AG09309 (cell line): Measurements from ENCODE around the gene MCAM.

Source experiments
- DNase-seq: peaks from one replicate; pipeline ENCODE4 v3.0.0-alpha.2; 2010; ENCODE audit warnings: low read depth
- H3K4me3 ChIP-seq: 2 replicates; pipeline ENCODE4 v1.5.1; 2011; ENCODE audit warnings: mild to moderate bottlenecking, low read depth, low read length, moderate library complexity; ENCODE audit not compliant: control insufficient read depth
- TF ChIP-seq, protein P1 (sequence below): IDR thresholded peaks from 2 replicates; pipeline ENCODE4 v1.5.1; 2011; ENCODE audit warnings: mild to moderate bottlenecking, low read depth, low read length, inconsistent platforms; ENCODE audit not compliant: insufficient read depth, control insufficient read depth; ENCODE audit errors: missing control alignments

The MCAM gene

GRCh38 chr11:119345685-119346084 is 28.8 kb upstream of the MCAM start:
- H3K4me3 ChIP-seq, result no peak overlapping the region
- TF ChIP-seq, protein P1, sequence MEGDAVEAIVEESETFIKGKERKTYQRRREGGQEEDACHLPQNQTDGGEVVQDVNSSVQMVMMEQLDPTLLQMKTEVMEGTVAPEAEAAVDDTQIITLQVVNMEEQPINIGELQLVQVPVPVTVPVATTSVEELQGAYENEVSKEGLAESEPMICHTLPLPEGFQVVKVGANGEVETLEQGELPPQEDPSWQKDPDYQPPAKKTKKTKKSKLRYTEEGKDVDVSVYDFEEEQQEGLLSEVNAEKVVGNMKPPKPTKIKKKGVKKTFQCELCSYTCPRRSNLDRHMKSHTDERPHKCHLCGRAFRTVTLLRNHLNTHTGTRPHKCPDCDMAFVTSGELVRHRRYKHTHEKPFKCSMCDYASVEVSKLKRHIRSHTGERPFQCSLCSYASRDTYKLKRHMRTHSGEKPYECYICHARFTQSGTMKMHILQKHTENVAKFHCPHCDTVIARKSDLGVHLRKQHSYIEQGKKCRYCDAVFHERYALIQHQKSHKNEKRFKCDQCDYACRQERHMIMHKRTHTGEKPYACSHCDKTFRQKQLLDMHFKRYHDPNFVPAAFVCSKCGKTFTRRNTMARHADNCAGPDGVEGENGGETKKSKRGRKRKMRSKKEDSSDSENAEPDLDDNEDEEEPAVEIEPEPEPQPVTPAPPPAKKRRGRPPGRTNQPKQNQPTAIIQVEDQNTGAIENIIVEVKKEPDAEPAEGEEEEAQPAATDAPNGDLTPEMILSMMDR, result no peak
- no peak for DNase-seq

GRCh38 chr11:119344291-119345010 is 27.5 kb upstream of the MCAM start:
- H3K4me3 ChIP-seq, result no peak overlapping the region
- TF ChIP-seq, protein P1, result no peak
- no peak for DNase-seq

- TF ChIP-seq, protein P1, result no peak
- no peak for DNase-seq
- no peak overlapping the region for H3K4me3 ChIP-seq
These were observed 26.8 kb upstream of the MCAM start for GRCh38 chr11:119343726-119344125.

GRCh38 chr11:119342362-119343130 is 25.6 kb upstream of the MCAM start:
- DNase-seq, result no peak
- H3K4me3 ChIP-seq, result no peak overlapping the region
- TF ChIP-seq, protein P1, result no peak

GRCh38 chr11:119342023-119342300 is 25.0 kb upstream of the MCAM start:
- TF ChIP-seq, protein P1, result no peak
- no peak overlapping the region for H3K4me3 ChIP-seq
- no peak for DNase-seq

- DNase-seq, result no peak
- TF ChIP-seq, protein P1, result no peak
- H3K4me3 ChIP-seq, result no peak overlapping the region
These were observed 24.5 kb upstream of the MCAM start for GRCh38 chr11:119341222-119342022.
